HepG2 (cell line): Measurements from ENCODE around the gene PKD1L1. TPM values are rescaled to one million over a fixed set of nuclear protein-coding genes. Genes with fewer than 3 reads are reported as not detected.

Source experiments
- AGO1 ChIP-seq: fragments of 200-400 bp; formaldehyde crosslinking; IDR thresholded peaks from 2 replicates; pipeline ENCODE4 v1.6.1; 2017; ENCODE audit warnings: mild to moderate bottlenecking, low read depth, low read length, moderate library complexity; ENCODE audit not compliant: poor library complexity, severe bottlenecking
- CHCHD3 ChIP-seq: sonication (generic); formaldehyde crosslinking; IDR thresholded peaks from 2 replicates; pipeline ENCODE4 v1.8.0; 2022; ENCODE audit warnings: mild to moderate bottlenecking, missing genetic modification reagents, moderate library complexity
- DPF2 ChIP-seq: sonication (generic); formaldehyde crosslinking; IDR thresholded peaks from 2 replicates; pipeline ENCODE4 v1.4.0; 2020; ENCODE audit warnings: mild to moderate bottlenecking, low read depth, missing genetic modification reagents, borderline replicate concordance
- GZF1 ChIP-seq: sonication (generic); formaldehyde crosslinking; IDR thresholded peaks from 2 replicates; pipeline ENCODE4 v1.5.1; 2020; ENCODE audit warnings: mild to moderate bottlenecking, missing genetic modification reagents
- HMG20A ChIP-seq: IDR thresholded peaks from 2 replicates; pipeline ENCODE4 v1.6.1; 2016; ENCODE audit warnings: borderline replicate concordance
- HOXA9 ChIP-seq: sonication (generic); formaldehyde crosslinking; IDR thresholded peaks from 2 replicates; pipeline ENCODE4 v1.8.1; 2022; ENCODE audit warnings: missing genetic modification reagents, mild to moderate bottlenecking, moderate library complexity, borderline replicate concordance
- JUND ChIP-seq: sonication (generic); formaldehyde crosslinking; IDR thresholded peaks from 2 replicates; pipeline ENCODE4 v1.8.0; 2022; ENCODE audit warnings: mild to moderate bottlenecking, missing genetic modification reagents
- KDM1A ChIP-seq: IDR thresholded peaks from 2 replicates; pipeline ENCODE4 v1.6.1; 2016; ENCODE audit warnings: missing compliant biosample characterization
- NFYC ChIP-seq: IDR thresholded peaks from 2 replicates; pipeline ENCODE4 v1.6.1; 2016; ENCODE audit warnings: missing genetic modification reagents, missing compliant biosample characterization
- NR2C2 ChIP-seq: sonication (generic); formaldehyde crosslinking; IDR thresholded peaks from 2 replicates; pipeline ENCODE4 v1.4.0; 2020; ENCODE audit warnings: missing genetic modification reagents, mild to moderate bottlenecking, moderate library complexity, borderline replicate concordance
- PAWR ChIP-seq: sonication (generic); formaldehyde crosslinking; IDR thresholded peaks from 2 replicates; pipeline ENCODE4 v1.4.0; 2020; ENCODE audit warnings: missing genetic modification reagents, mild to moderate bottlenecking, borderline replicate concordance
- POLR2AphosphoS5 ChIP-seq: IDR thresholded peaks from 2 replicates; pipeline ENCODE4 v1.6.1; 2012; ENCODE audit warnings: low read depth, low read length
- RAD51 ChIP-seq: fragments of 450-650 bp; IDR thresholded peaks from 2 replicates; pipeline ENCODE4 v1.6.1; 2016; ENCODE audit warnings: borderline replicate concordance
- REXO4 ChIP-seq: sonication (generic); formaldehyde crosslinking; IDR thresholded peaks from 2 replicates; pipeline ENCODE4 v1.8.0; 2022; ENCODE audit warnings: missing genetic modification reagents, mild to moderate bottlenecking, borderline replicate concordance
- SKI ChIP-seq: fragments of 450-650 bp; IDR thresholded peaks from one replicate; pipeline ENCODE4 v1.6.1; 2018; ENCODE audit warnings: mild to moderate bottlenecking; ENCODE audit not compliant: partially characterized antibody
- SNRNP70 ChIP-seq: fragments of 200-400 bp; formaldehyde crosslinking; IDR thresholded peaks from 2 replicates; pipeline ENCODE4 v1.6.1; 2017; ENCODE audit warnings: mild to moderate bottlenecking, low read depth, low read length, moderate library complexity
- SP4 ChIP-seq: sonication (generic); formaldehyde crosslinking; IDR thresholded peaks from 2 replicates; pipeline ENCODE4 v1.8.1; 2023; ENCODE audit warnings: mild to moderate bottlenecking, missing genetic modification reagents
- SRY ChIP-seq: sonication (generic); formaldehyde crosslinking; IDR thresholded peaks from 2 replicates; pipeline ENCODE4 v1.8.0; 2022; ENCODE audit warnings: mild to moderate bottlenecking, missing genetic modification reagents
- TBX2 ChIP-seq: sonication (generic); formaldehyde crosslinking; IDR thresholded peaks from 2 replicates; pipeline ENCODE4 v1.5.0; 2020; ENCODE audit warnings: missing genetic modification reagents, mild to moderate bottlenecking, borderline replicate concordance
- ZBTB42 ChIP-seq: sonication (generic); formaldehyde crosslinking; IDR thresholded peaks from 2 replicates; pipeline ENCODE4 v1.5.0; 2020; ENCODE audit warnings: mild to moderate bottlenecking, missing genetic modification reagents
- ZFP1 ChIP-seq: IDR thresholded peaks from 2 replicates; pipeline ENCODE4 v1.6.1; 2016
- ZMYM2 ChIP-seq: sonication (generic); formaldehyde crosslinking; IDR thresholded peaks from 2 replicates; pipeline ENCODE4 v1.8.0; 2022; ENCODE audit warnings: mild to moderate bottlenecking, missing genetic modification reagents
- ZNF256 ChIP-seq: sonication (generic); formaldehyde crosslinking; conservative IDR thresholded peaks from 2 replicates; pipeline ENCODE4 v1.4.0; 2020; ENCODE audit warnings: missing genetic modification reagents
- ZNF263 ChIP-seq: sonication (generic); formaldehyde crosslinking; IDR thresholded peaks from 2 replicates; pipeline ENCODE4 v1.4.0; 2020; ENCODE audit warnings: missing genetic modification reagents
- ZNF276 ChIP-seq: sonication (generic); formaldehyde crosslinking; IDR thresholded peaks from 2 replicates; pipeline ENCODE4 v1.4.0; 2020; ENCODE audit warnings: mild to moderate bottlenecking, low read depth, missing genetic modification reagents
- ZNF432 ChIP-seq: sonication (generic); formaldehyde crosslinking; IDR thresholded peaks from 2 replicates; pipeline ENCODE4 v1.5.0; 2020; ENCODE audit warnings: missing genetic modification reagents, mild to moderate bottlenecking, borderline replicate concordance
- ZNF446 ChIP-seq: sonication (generic); formaldehyde crosslinking; IDR thresholded peaks from 2 replicates; pipeline ENCODE4 v1.5.0; 2020; ENCODE audit warnings: mild to moderate bottlenecking, missing genetic modification reagents
- ZNF460 ChIP-seq: sonication (generic); formaldehyde crosslinking; IDR thresholded peaks from 2 replicates; pipeline ENCODE4 v1.5.1; 2020; ENCODE audit warnings: missing genetic modification reagents, mild to moderate bottlenecking, borderline replicate concordance
- ZNF557 ChIP-seq: sonication (generic); formaldehyde crosslinking; IDR thresholded peaks from 2 replicates; pipeline ENCODE4 v1.4.0; 2020; ENCODE audit warnings: missing genetic modification reagents
- ZNF563 ChIP-seq: sonication (generic); formaldehyde crosslinking; IDR thresholded peaks from 2 replicates; pipeline ENCODE4 v1.8.0; 2022; ENCODE audit warnings: mild to moderate bottlenecking, moderate library complexity, missing genetic modification reagents
- polyA plus RNA-seq, 8 experiments: library from polyadenylated mRNA; depleted of rRNA in 3 of 8; stranded (reverse) in 7 of 8; unstranded in 1 of 8; fragments of >200 nt; fragmentation: Illumina TruSeq in 4 of 8; extraction: Trizol in 4 of 8; gene quantifications; 2 replicates each; pipeline versions ENCODE4 v1.2.1 to v1.2.3, GENCODE V29; 2011 to 2016; ENCODE audit warnings: low read depth in 4 of 8, missing spikeins in 1 of 8, mixed read lengths in 1 of 8; ENCODE audit not compliant: insufficient read depth in 1 of 8
- total RNA-seq, 5 experiments: library from RNA; depleted of rRNA; stranded (reverse); fragments of >200 nt; fragmentation: Illumina TruSeq; extraction: Trizol; gene quantifications; 2 replicates each; pipeline ENCODE4 v1.2.3, GENCODE V29; 2016; ENCODE audit warnings: low read depth in 1 of 5
- TF ChIP-seq, protein P1 (sequence below): sonication (generic); formaldehyde crosslinking; IDR thresholded peaks from 2 replicates; pipeline ENCODE4 v1.5.0; 2020; ENCODE audit warnings: missing genetic modification reagents

Gene PKD1L1
- total and polyA plus RNA-seq, 2 of the 13 experiments (the other 11 are each of a cell fraction or from before 2014, with no cell fraction given), result 0.01 TPM; not detected in 1

DNA sequence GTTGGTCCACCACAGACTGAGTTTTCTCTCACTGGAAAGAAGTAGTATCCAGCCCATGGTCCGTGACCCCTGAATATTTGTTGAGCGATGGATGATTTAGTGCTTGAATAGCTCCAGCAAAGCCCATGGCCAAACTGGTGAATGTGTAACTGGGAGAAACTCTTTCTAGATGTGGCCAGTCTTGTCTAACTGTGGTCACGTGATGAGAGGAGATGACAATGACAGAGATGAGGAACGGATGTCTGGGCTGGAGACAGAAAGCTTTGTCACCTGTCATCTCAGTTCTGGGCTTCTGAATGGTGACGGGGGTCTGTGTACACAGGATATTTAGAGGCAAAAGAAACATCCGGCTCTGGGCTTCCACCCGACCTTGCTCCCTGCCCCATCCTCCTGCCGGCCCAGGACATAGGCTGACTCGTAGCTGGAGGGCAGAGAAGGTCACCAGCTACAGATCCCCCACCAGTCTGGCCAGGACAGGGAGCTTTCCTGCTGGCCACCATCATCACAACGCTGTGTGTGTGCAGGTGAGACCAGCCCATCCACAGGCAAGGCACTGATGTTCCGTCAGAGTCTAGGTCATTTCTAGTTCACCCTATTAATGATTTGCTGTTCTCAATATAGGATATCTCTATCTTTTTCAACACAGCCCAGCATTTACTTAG, 213.8 kb downstream of the PKD1L1 start (continued):
- TF ChIP-seq TBX2 (peak; percentile 99), ZFP1 (CRISPR knock-in tag) (0 out of 2 replicates have a peak, but pooled peaks have one; percentile 59), RAD51 (peak; percentile 99), ZNF276 (0 out of 2 replicates have a peak, but pooled peaks have one; percentile 16), NR2C2 (CRISPR knock-in tag) (peak; percentile 72), GZF1 (no peak), REXO4 (CRISPR knock-in tag) (no peak), DPF2 (CRISPR knock-in tag) (peak; percentile 73), SNRNP70 (no peak), ZNF432 (no peak), ZNF460 (CRISPR knock-in tag) (peak; percentile 10; the same call in 1 of the 2 replicates), ZNF557 (CRISPR knock-in tag) (peak; percentile 87; the same call in 1 of the 2 replicates), HMG20A (CRISPR knock-in tag) (peak; percentile 87), ZMYM2 (CRISPR knock-in tag) (peak; percentile 82; the same call in 1 of the 2 replicates), HOXA9 (CRISPR knock-in tag) (peak; percentile 90; the same call in 1 of the 2 replicates), SRY (CRISPR knock-in tag) (no peak), PAWR (no peak), SKI (peak; percentile 97), SP4 (CRISPR knock-in tag) (peak; percentile 61; the same call in 1 of the 2 replicates), JUND (peak; percentile 86), ZNF446 (no peak), ZNF263 (CRISPR knock-in tag) (peak; percentile 41), ZBTB42 (CRISPR knock-in tag) (no peak), KDM1A (CRISPR knock-in tag) (peak; percentile 49; the same call in 1 of the 2 replicates), CHCHD3 (CRISPR knock-in tag) (no peak), NFYC (no peak), ZNF563 (CRISPR knock-in tag) (peak; percentile 73; the same call in 1 of the 2 replicates), AGO1 (no peak), POLR2AphosphoS5 (peak; percentile 37), ZNF256 (CRISPR knock-in tag) (0 out of 2 replicates have a peak, but pooled peaks have one; percentile 49)
- TF ChIP-seq, protein P1, sequence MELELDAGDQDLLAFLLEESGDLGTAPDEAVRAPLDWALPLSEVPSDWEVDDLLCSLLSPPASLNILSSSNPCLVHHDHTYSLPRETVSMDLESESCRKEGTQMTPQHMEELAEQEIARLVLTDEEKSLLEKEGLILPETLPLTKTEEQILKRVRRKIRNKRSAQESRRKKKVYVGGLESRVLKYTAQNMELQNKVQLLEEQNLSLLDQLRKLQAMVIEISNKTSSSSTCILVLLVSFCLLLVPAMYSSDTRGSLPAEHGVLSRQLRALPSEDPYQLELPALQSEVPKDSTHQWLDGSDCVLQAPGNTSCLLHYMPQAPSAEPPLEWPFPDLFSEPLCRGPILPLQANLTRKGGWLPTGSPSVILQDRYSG (CRISPR knock-in tag), result no peak
